KOPT-K1 (cell line): ENCODE data around the gene TACC2.
"Not testable (repeated sequence)": the region's sequence is repeated elsewhere in the genome, so short reads cannot be mapped to it uniquely, and the experiment has no call there.

Experiments
- H3K27ac ChIP-seq: fragments of 200-600 bp; sonication (generic); 2 replicates; pipeline ENCODE4 v1.5.1; 2016; ENCODE audit warnings: antibody characterized with exemption, mild to moderate bottlenecking, low read depth, low read length; ENCODE audit not compliant: poor library complexity, severe bottlenecking
- H3K36me3 ChIP-seq: fragments of 200-600 bp; sonication (generic); 2 replicates; pipeline ENCODE4 v1.5.1; 2017; ENCODE audit warnings: antibody characterized with exemption, mild to moderate bottlenecking, low read length, moderate library complexity; ENCODE audit not compliant: insufficient read depth
- H3K9me3 ChIP-seq: fragments of 200-600 bp; sonication (generic); 2 replicates; pipeline ENCODE4 v1.5.1; 2017; ENCODE audit warnings: antibody characterized with exemption, low read length, mild to moderate bottlenecking; ENCODE audit not compliant: insufficient read depth, poor library complexity, severe bottlenecking

Gene TACC2

DNA sequence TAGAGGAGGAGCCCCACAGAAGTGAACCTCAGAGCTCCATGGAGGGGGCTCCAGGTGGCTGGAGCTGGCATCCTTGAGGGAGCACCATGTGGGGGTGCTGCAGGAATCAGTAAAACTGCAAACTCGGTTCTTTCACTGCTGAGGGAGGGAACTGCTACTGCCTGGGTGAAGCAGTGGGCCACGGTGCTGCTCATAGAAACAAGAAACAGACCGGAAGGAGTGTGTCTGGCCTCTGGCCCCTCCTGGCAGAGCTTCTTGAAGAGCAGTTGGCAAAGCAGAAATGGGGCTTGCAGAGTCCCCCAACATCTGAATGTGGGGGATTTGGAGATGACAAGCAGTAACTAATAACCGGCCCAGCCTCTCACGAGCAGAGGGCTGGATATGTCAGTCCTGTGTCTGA, 23.8 kb downstream of the TACC2 start:
- Histone ChIP-seq H3K27ac (no peak overlapping the region), H3K36me3 (no peaks in the 10 kb centered on the region), H3K9me3 (no peaks in the 10 kb centered on the region)

GRCh38 chr10:122013311-122013780, 24.4 kb downstream of the TACC2 start:
- Histone ChIP-seq H3K9me3 (no peaks in the 10 kb centered on the region), H3K27ac (no peak overlapping the region), H3K36me3 (no peaks in the 10 kb centered on the region)

GRCh38 chr10:122014652-122015248, 25.8 kb downstream of the TACC2 start:
- no peak overlapping the region for H3K27ac ChIP-seq
- H3K36me3 ChIP-seq, result no peaks in the 10 kb centered on the region

DNA sequence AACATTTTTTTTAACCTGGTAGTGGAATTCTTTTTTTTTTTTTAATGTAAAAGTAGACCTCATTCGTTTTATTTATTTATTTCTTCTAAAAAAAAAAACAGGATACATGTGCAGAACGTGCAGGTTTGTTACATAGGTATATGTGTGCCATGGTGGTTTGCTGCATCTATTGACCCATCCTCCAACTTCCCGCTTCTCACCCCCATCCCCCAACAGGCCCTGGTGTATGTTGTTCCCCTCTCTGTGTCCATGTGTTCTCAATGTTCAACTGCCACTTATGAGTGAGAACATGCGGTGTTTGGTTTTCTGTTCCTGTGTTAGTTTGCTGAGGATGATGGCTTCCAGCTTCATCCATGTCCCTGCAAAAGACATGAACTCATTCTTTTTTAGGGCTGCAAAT, 29.0 kb downstream of the TACC2 start:
- not testable (repeated sequence) for H3K36me3 ChIP-seq, H3K27ac ChIP-seq, H3K9me3 ChIP-seq

More at GRCh38 chr10:122014652-122015248, 25.8 kb downstream of the TACC2 start:
- H3K9me3 ChIP-seq, result no peaks in the 10 kb centered on the region

DNA sequence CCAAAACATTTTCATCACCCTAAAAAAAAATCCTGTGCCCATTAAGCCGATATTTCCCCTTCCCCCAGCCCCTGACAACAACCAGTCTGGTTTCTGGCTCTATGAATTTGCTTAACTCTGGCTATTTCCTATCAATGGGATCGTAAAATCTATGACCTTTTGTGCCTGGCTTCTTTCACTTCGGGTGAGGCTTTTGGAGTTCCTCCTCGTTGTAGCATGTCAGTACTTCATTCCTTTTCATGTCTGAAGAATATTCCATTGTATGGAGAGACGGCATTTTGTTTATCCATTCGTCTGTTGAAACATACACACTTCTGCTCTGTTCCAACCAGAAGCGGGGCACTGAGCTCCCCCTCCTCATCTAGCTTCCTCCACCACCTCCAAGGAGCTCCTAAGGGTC, 29.5 kb downstream of the TACC2 start:
- Histone ChIP-seq H3K9me3 (no peaks in the 10 kb centered on the region), H3K27ac (no peak overlapping the region)

GRCh38 chr10:122018951-122019413, 30.0 kb downstream of the TACC2 start:
- H3K36me3 ChIP-seq, result no peaks in the 10 kb centered on the region
- H3K27ac ChIP-seq, result no peak overlapping the region
- no peaks in the 10 kb centered on the region for H3K9me3 ChIP-seq

More for the DNA sequence above, 29.5 kb downstream of the TACC2 start:
- no peaks in the 10 kb centered on the region for H3K36me3 ChIP-seq

GRCh38 chr10:122019414-122019975, 30.5 kb downstream of the TACC2 start:
- no peaks in the 10 kb centered on the region for H3K36me3 ChIP-seq
- no peak overlapping the region for H3K27ac ChIP-seq

GRCh38 chr10:122020226-122020625, 31.3 kb downstream of the TACC2 start:
- no peaks in the 10 kb centered on the region for H3K36me3 ChIP-seq
- no peaks in the 10 kb centered on the region for H3K9me3 ChIP-seq
- no peak overlapping the region for H3K27ac ChIP-seq

More at GRCh38 chr10:122019414-122019975, 30.5 kb downstream of the TACC2 start:
- H3K9me3 ChIP-seq, result no peaks in the 10 kb centered on the region

DNA sequence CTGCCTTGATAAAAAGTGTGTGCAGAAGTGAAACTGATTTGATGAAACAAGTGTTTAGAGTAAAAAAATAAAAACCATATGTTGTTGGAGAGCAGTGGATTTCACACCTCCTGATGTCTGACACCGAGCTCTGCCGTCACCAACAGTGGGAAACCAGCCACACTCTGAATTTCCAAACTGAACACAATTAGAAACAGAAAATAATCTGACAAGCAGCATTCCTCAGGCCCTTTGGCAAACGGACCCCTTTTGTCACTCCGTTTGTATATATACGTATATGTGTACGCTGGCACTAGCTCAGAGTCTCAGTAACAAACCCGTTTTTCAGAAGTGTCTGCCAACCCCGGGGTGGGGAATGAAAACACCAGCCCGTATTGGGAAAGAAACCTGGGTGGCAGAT, 32.4 kb downstream of the TACC2 start:
- Histone ChIP-seq H3K36me3 (no peaks in the 10 kb centered on the region), H3K9me3 (no peaks in the 10 kb centered on the region), H3K27ac (no peak overlapping the region)

GRCh38 chr10:122021828-122022227, 32.9 kb downstream of the TACC2 start:
- Histone ChIP-seq H3K9me3 (no peaks in the 10 kb centered on the region), H3K36me3 (no peaks in the 10 kb centered on the region), H3K27ac (no peak overlapping the region)

DNA sequence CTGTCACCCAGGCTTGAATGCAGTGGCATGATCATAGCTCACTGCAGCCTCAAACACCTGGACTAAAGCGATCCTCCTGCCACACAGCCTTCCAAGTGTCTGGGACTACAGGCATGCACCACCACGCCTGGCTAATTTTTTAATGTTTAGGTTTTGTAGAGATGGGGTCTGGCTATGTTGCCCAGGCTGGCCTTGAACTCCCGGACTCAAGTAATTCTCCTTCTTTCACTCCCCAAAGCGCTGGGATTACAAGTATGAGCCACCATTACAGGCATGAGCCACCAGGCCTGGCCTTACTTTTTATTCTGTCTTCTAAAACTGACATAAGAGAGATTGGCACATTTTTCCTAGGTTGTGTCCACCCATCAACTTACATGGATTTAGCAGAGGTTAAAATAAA, 33.3 kb downstream of the TACC2 start:
- H3K9me3 ChIP-seq, result no peaks in the 10 kb centered on the region
- H3K36me3 ChIP-seq, result no peaks in the 10 kb centered on the region
- no peak overlapping the region for H3K27ac ChIP-seq

DNA sequence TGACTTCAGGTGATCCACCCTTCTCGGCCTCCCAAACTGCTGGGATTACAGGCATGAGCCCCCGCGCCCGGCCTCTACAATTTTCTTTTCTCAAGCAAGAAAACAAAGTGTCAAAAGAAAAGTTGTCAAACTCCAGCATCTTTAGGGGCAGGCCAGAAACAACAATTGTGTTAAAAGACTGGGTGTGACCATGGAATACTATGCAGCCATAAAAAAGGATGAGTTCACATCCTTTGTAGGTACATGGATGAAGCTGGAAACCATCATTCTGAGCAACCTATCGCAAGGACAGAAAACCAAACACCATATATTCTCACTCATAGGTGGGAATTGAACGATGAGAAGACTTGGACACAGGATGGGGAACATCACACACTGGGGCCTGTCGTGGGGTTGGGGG, 34.3 kb downstream of the TACC2 start:
- H3K9me3 ChIP-seq, H3K27ac ChIP-seq, H3K36me3 ChIP-seq: not testable (repeated sequence)

DNA sequence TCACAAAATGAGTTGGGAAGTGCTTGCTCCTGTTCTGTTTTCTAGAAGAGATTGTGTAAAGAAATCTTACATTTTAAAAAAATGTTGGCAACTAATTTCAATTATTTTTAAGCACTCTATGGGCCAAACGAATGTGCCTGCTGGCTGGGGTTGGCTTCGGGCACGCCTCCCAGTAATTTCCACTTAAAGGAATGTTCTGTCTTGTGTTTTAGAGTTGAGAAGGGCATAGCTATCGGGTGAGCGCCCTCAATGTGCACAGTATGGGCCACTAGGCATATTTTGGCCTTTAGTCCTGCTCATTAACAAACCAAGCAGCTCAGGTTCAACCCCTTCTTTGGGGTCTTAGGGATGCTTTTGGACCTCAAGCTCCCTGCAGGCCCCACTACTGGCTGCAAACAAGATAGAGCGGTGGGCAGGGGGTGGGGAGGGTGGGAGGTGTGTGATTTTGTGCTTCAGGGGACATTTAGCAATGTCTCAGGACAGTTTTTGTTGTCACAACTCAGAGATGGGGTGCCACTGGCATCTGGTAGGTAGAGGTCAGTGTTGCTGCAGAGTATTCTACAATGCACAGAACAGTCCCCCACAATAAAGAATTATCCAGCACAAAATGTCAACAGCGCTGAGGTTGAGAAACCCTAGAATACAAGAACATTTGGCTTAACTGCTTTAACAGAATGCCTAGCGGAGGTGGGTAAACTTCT, 40.7 kb downstream of the TACC2 start:
- H3K9me3 ChIP-seq, result no peaks in the 10 kb centered on the region
- no peaks in the 10 kb centered on the region for H3K36me3 ChIP-seq
- H3K27ac ChIP-seq, result no peak overlapping the region

DNA sequence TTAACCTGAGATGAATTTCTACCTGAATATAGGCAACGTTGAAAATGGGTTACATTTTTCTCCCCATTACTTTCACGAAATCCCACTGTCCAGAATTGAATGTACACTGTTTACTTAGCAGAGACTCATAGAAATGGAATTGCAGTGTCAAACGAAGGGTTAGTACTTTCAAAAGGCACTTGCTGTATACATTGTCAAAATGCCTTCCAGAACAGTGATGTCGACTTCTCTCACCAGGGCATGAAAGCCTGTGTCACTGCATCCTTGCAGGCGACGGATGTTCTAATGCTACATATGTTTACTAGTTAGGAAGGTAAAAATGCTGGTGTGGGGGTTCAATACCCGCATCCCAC, 41.2 kb downstream of the TACC2 start:
- H3K36me3 ChIP-seq, result no peaks in the 10 kb centered on the region
- no peak overlapping the region for H3K27ac ChIP-seq
- H3K9me3 ChIP-seq, result no peaks in the 10 kb centered on the region

DNA sequence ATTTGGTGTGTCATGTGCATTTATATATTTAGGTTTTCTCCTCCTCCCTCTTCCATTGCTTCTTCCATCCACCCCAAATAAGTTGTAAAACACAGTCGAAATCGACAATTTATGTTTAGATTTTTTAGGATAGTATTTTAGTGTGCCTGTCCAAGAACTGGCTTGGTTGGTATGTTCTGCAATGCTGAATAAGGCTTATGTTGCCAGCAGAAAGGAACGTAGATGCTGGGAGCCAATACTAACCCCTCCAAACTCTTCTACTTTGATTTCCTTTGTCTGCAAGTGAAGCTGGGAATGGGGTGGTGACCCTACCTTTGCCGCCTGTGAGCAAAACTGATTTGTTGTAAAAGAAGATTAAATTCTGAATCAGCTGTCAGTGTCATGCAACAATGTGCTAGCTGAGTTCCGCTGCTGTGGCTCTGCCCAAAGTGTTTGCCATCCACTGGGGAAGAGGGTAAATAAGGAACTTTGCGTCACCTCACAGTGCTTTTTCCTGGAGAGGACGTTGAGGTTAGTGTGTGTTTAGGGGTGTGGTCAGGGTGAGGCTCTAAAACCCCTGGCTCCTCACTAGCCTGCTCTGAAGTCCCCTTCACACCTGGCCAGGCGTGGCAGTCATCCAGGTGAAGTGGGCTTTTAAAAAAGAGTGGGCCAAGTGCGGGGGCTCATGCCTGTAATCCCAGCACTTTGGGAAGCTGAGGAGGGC, 44.4 kb downstream of the TACC2 start:
- H3K36me3 ChIP-seq, result no peaks in the 10 kb centered on the region
- H3K27ac ChIP-seq, result no peak overlapping the region
- no peaks in the 10 kb centered on the region for H3K9me3 ChIP-seq
